Renal cortical epithelial cell (primary cell): Measurements from ENCODE around the gene EMILIN2. TPM values are rescaled to one million over a fixed set of nuclear protein-coding genes. Genes with fewer than 3 reads are reported as not detected.
"Not testable (repeated sequence)": the region's sequence is repeated elsewhere in the genome, so short reads cannot be mapped to it uniquely, and the experiment has no call there.

Experiments
- DNase-seq: peaks from one replicate; pipeline ENCODE4 v3.0.0-alpha.2; 2011; ENCODE audit warnings: low read depth
- total RNA-seq: library from RNA; depleted of rRNA; stranded (reverse); fragments of >200 nt; gene quantifications from 2 replicates; pipeline ENCODE4 v1.2.3, GENCODE V29; 2014

The EMILIN2 gene
- total RNA-seq, result 4.0 and 10.9 TPM in 2 replicates

DNA sequence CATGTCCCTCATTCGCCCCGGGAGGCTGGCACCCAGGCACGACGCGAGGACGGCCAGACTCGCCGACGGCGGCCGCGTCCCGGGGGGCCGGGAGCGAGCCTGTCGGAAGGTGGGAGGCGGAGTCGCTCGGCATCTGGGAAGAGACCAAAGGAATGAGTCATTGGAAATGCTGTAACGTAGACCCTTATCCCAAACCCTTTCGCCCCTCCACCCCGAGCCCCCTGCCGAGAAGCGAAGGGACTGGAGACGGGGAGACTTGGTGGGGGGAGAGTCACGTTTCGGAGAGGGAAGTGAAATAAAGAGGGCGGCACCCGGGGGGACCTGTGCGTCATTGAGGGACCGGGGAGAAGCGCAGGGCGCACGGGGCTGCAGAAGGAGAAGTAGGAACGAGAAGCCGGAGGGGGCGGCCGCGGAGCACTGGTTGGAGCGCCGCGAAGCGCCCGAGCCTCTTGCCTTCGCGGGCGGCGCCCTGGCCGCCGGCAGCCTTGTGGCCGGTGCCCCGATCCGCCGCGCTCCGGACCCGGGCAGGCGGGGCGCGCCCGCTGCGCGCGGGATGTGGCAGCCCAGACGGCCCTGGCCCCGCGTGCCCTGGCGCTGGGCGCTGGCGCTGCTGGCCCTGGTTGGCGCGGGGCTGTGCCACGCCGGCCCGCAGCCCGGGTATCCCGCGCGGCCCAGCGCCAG, at the start of gene EMILIN2:
EMILIN2 (plus strand) TSS at position 371 of the 681 bp plus-strand sequence; CDS start at position 554, 183 bp downstream.
- DNase-seq, result no peak

DNA sequence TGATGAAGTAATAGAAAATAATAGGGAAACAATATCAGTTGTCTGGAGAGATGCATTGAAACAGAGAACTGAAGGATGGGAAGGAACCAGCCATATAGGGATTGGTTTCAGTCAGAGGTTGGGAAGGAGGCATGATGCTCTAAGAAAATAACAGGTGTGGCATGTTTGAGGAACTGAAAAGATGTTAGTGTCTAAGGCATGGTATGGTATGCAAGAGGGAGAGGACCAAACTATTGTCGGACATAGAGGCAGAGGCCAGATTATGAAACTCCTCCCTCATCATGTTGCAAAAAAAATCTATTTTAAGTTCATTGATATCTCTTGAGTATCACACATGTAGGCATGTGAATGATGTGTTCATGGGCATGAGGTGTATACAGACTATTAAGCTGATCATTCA, 48.9 kb upstream of the EMILIN2 start:
- no peak for DNase-seq

DNA sequence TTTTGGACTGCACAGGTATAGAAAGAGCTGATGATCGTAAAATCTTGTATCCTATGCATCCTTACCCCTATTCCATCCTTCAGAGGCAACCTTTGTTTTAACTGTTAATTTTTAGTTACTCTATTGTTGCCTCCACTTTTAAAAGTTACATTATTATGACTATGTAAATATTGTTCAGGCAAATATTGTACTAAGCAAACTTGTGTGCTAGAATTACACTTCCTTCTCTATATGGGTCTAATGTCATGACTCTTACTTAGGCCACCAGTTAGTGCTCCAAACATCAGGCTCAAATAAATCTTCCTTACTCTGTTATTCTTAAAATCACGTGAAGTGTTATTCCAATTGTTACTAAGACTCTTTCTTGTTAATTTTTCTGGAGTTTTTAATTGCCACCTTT, 47.4 kb upstream of the EMILIN2 start:
- DNase-seq, result no peak

DNA sequence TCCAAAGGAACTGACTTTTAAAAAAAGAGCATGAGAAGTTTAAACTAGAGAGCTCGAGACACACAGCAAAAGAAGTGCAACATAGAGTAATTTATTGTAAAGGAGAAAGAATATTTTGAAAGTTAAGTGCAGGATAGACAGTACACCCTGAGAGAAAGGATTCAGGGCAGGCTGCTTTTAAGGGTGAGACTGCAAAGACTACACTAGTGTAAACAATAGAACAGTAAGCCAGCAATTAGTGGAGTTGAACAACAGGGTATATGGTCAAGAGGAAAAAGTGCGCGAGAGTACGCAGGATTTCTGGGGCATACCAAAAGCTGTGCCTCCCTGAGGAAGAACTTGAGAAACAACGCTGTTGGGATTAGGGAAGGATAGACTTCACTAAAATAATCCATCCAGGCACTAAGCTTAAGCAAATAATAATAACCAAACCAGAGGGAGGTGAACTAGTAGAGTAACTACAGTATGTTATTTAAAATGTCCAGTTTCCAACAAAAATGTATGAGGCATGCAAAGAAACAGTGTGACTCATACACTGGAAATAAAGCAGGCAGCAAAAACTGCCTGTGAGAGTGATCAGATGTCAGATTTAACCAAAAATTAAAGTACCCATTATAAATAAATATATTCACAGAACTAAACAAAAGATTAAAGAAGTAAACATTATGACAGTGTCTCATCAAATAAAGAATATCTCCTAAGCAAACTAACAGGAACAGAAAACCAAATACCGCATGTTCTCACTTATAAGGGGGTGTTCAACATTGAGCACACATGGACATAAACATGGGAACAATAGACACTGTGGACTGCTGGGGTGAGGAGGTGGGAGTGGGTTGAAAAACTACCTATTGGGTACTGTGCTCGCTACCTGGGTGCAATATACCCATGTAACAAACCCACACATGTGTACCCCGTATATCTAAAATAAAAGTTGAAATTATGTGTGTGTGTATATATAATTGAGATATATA, 40.5 kb upstream of the EMILIN2 start:
- DNase-seq, result no peak

DNA sequence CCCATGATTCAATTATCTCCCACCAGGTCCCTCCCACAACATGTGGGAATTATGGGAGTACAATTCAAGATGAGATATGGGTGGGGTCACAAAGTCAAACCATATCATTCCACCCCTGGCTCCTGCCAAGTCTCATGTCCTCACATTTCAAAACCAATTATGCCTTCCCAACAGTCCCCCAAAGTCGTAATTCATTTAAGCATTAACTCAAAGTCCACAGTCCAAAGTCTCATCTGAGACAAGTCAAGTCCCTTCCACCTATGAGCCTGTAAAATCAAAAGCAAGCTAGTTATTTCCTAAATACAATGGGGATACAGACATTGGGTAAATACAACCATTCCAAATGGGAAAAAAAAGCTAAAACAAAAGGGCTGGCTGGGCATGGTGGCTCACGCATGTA, 38.2 kb upstream of the EMILIN2 start:
- DNase-seq, result not testable (repeated sequence)

DNA sequence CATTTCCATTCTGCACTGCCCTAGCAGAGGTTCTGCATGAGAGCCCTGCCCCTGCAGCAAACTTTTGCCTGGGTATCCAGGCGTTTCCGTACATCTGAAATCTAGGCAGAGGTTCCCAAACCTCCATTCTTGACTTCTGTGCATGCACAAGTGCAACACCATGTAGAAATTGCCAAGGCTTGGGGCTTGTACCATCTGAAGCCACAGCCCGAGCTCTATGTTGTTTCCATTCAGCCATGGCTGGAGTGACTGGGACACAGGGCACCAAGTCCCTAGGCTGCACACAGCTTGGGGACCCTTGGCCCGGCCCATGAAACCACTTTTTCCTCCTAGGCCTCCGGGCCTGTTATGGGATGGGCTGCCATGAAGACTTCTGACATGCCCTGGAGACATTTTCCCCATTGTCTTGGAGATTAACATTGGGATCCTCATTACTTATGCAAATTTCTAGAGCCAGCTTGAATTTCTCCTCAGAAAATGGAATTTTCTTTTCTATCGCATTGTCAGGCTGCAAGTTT, 37.1 kb upstream of the EMILIN2 start:
- DNase-seq, result not testable (repeated sequence)

DNA sequence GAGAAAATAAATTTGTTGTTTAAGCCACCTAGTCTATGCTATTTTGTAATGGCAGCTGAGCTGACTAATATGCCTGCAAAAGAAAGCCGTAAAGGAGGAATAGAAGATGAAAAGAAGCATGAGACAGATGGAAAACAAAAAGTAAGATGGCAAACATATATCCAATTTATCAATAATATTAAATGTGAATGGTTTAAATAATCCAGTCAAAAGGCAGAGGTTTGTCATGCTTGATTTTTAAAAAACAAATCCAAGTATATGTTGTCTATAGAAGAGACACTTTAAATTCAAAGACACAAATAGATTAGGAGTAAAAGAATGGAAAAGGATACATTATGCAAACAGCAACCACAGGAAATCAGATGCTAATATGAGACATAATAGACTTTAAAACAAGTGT, 35.4 kb upstream of the EMILIN2 start:
- no peak for DNase-seq

DNA sequence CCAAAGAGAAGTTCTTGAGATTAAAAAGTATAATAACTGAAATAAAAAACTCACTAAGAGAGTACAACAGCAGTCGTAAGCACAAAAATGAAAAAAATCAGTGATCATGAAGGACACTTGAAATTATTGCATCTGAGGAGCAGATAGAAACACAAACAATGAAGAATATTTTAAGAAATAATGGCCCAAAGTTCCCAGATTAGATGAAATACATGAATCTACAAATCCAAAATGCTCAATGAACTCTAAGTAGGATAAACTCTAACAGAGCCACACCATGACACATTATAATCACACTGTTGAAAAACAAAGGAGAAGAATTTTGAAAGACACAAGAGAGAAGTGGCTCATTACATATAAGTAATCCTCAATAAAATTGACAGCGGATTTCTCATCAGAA, 31.9 kb upstream of the EMILIN2 start:
- DNase-seq, result no peak

DNA sequence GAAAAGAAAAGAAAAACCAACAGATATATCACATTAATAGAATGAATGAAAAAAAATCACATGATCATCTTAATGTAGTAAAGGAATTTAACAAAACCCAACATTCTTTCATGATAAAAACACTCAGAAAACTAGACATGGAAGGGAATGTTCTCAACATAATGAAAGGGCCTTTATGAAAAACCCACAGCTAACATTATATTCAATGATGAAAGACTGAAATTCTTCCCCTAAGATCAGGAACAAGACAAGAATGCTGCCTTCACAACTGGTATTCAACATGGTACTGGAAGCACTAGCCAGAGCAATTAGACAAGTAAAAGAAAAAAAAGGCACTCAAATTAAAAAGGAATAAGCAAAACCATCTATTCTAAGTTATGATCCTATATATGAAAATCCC, 28.5 kb upstream of the EMILIN2 start:
- DNase-seq, result no peak

DNA sequence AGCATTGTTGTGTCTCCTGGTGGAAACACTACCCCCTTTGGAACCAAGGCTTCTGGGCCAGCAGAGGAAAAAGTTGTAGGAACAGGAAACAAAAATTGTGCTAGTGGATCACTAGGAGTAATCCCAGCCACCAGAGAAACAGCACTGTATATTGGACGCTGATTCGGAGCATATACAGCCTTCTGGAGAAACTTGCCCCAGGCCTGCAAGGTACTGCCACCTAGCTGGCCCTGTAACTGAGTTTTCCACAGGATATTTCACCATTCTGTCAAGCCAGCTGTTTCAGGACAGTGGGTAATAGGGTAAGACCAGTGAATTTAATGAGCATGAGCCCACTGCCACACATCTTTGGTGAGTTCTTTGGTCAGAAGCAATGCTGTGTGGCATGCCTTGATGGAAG, 25.1 kb upstream of the EMILIN2 start:
- DNase-seq, result no peak

DNA sequence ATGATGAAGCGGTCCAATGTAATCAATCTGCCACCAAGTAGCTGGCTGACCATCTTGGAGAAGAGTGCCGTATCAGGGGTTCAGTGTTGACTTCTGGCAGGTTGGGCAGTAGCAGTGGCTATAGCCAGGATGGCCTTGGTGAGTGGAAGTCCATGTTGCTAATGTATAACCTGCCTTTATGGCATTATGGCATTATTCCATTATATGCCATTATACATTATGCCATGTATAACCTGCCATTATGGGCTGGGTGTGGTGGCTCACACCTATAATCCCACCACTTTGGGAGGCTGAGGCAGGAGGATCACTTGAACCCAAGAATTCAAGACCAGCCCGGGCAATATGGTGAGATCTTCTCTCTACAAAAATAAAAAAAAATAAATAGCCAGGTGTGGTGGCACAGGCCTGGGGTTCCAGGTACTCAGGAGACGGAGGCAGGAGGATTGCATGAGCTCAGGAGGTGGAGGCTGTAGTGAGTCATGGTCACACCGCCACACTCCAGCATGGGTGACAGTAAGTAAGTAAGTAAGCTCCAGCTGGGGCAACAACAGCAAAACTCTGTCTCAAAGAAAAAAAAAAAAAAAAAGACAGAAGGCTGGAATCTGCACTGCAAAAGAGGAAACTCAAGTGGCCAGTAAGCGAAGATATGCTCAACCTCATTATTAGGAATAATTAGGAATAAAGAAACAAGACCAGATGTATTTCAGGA, 24.4 kb upstream of the EMILIN2 start:
- no peak for DNase-seq

DNA sequence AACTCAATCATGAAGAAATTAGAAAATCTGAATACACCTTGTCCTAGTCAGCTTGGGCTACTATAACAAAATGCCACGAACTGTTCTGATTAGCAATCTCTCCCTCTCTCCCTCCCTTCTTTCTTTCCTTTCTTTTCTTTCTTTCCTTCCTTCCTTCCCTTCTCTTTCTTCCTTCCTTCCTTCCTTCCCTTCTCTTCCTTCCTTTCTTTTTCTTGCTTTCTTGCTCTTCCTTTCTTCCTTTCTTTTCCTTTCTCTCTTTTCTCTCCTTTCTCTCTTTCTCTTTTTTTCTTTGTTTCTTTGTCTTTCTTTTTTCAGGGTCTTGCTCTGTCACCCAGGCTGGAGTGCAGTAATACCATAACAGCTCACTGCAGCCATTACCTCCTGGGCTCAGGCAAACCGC, 23.6 kb upstream of the EMILIN2 start:
- DNase-seq, result no peak

DNA sequence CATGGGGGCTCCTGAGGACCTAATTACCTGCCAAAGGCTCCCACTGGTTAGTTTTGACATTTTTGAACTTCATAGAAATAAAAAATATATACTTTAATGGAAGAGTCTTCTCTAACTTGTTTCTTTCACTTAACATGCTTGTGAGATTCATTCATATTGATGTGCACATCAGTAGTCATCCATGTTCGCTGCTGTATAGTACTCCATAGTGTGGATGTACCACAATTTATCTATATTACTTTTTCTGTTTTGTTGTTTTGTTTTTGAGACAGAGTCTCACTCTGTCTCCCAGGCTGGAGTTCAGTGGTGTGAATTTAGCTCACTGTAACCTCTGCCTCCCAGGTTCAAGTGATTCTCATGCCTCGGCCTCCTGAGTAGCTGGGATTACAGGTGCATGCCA, 22.8 kb upstream of the EMILIN2 start:
- DNase-seq, result no peak

DNA sequence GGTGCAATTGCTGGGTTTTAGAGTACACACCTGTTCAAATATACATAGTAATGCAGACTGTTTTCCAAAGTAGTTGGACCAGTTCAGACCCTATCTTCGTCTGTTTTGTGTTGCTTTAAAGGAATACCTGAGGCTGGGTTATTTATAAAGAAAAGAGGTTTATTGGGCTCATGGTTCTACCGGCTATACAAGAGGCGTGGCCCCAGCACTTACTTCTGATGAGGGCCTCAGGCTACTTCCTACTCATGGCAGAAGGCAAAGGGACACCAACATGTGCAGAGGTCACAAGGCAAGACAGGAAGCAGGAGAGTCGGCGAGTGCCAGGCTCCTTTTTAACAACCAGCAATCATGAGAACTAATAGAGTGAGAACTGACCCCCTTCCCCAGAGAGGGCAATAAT, 21.9 kb upstream of the EMILIN2 start:
- no peak for DNase-seq

DNA sequence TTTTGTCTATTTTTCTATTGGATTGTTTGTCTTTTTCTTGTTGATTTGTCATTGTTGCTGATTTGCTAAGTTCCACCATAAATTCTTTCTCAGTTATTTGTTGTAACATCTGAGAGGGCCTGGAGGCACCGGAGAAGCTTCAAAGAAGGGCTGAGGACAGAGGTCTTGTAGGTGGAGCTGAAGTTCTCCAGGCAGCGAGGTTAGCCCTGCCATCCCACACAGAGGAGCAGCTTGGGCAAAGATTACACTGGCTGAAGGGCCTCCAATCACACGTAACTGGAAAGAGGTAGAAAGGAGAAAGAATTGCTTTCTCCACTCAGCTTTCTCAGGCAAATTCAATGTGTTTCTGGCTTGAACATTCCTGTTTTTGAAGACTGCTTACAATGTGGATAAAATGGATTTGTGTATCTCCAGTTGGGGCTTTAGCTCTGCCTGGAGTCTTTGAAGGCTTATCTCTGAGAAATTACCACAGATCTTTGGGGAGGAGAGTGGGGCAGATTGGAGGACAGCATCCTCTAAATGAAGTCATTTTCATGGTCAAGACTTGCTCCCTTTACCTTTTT, 21.1 kb upstream of the EMILIN2 start:
- no peak for DNase-seq

DNA sequence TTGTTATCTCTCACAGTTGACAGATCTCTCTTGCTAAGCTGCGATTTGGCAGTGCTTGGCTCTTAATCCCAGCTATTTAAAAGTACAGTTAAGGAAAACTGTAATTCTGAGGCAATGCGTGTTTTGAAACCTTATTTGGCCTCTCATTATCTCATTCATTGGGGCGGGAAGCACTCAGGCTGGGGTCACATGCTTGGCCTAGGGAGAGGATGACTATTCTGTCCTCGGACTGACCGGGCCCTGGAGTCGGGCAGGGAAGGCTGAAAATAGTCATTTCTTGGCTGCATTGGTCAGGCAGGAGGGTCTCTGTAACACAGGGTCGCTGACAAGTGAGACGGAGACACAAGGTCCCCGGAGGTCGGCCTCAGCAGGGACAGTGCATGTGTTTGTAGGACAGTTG, 20.2 kb upstream of the EMILIN2 start:
- no peak for DNase-seq

DNA sequence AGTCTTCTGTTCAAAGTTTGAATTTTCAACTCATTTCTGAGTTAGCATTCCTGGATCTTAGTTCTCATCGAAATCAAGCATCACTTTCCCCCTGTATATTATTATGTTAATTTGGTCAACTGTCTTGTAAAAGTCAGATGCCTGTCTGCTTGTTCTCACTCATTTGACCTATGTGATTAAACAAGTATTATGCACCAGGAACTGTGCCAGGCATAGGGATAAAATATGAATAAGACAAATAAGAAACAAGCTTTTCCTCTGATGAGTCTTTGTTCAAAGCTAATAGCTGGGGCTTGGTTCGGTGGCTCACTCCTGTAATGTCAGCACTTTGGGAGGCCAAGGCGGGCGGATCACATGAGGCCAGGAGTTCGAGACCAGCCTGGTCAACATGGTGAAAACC, 19.7 kb upstream of the EMILIN2 start:
- DNase-seq, result no peak

DNA sequence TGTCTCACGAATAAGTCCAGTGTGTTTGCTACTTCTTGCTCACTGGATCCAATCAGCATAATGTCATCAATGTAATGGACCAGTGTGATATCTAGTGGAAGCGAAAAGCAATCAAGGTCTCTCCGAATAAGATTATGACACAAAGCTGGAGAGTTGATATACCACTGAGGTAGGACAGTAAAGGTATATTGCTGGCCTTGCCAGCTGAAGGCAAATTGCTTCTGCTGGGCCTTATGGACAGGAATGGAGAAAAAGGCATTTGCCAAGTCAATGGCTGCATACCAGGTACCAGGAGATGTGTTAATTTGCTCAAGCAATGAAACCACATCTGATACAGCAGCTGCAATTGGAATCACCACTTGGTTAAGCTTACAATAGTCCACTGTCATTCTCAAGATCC, 10.7 kb upstream of the EMILIN2 start:
- not testable (repeated sequence) for DNase-seq

DNA sequence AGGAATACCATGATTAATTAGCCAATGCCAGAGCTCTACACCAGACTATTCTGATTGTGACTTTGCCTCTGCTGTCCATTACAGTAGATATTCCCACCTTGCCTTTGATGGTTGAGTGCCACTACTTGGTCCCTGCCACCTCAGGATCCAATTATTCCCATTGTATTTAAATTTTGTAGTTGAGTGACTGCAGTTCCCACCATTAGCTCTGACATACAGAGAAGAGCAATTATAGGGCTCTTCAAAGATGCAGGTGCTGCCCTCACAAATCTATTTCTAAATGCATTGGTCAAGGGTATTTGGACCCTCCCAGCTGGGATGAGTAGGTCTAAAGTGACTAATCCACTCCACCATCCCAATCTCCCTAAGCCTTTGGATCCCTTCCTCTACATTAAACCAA, 9.5 kb upstream of the EMILIN2 start:
- DNase-seq, result not testable (repeated sequence)

DNA sequence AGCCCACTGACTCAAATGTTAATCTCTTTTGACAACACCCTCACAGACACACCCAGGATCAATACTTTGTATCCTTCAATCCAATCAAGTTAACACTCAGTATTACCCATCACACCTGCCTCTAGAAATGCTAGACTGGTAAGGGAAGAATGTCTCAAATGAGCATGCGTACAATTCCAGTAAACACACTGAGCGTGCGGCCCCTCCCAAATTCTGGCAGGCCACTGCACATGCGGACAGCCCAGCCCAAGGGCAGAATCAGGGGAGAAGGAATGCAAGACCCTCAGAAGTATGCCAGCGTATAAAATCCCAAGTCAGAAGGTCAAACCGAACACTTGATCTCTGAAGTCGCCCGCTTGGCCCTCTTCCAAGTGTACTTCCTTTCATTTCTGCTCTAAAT, 7.6 kb upstream of the EMILIN2 start:
- DNase-seq, result no peak

DNA sequence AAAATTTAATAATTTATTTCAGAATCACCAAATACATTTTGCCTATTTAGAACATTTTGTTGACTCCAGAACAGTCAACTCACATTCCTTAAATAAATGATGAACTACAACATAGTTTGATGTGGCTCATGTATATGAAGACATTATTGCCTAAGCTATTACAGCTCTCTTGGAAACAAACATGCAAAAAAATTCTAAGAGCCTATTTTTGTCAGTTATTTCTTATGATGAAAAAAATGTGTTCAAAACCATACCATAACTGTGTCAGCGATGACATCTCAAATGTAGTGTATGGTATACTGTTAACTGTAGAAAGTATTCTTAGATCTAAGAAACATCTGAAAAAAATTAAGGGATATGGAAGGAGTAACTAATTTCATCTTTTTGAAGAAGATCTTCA, 6.3 kb upstream of the EMILIN2 start:
- no peak for DNase-seq

DNA sequence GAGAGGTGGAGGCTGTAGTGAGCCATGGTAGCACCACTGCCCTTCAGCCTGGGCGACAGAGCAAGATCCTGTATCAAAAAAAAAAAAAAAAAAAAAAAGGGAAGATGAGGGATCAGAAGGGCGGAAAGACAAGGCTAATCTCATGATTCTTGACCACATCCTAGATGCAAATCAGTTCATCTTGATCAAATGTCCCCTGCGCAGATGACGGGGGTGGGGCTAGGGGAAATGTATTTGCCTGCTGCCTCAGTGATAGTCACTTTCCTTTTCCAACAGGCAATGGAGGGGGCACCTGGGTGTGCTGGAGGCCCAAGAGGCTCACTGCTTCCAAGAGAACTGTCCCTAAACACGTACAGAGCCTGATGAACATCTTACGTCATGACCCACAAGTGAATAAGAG, 3.7 kb upstream of the EMILIN2 start:
- no peak for DNase-seq
